Spleen (tissue), 11 donors: ENCODE measurements around the gene ANKRD37. TPM values are rescaled to one million over a fixed set of nuclear protein-coding genes. Genes with fewer than 3 reads are reported as not detected.
A peak's percentile ranks its signal among the peaks of the same experiment; 100 is the strongest.

Experiments used
- DNase-seq: peaks from one replicate; pipeline ENCODE4 v3.0.0-alpha.2; 2020
- H3K27ac ChIP-seq, 8 donors: fragments of 200-600 bp; sonication (generic) in 7 of 8; 1 replicate in 4 of 8; 2 replicates in 4 of 8; pipeline versions ENCODE4 v1.5.0 to v1.8.0; 2016 to 2021; ENCODE audit warnings: inconsistent platforms in 4 of 8, mild to moderate bottlenecking in 4 of 8, moderate library complexity in 1 of 8
- H3K27me3 ChIP-seq, 7 donors: fragments of 200-600 bp; sonication (generic) in 6 of 7; replicated peaks in 1 of 7; 1 replicate in 4 of 7; 2 replicates in 3 of 7; pipeline versions ENCODE4 v1.5.0 to v1.8.0; 2016 to 2021; ENCODE audit warnings: inconsistent platforms in 3 of 7, mild to moderate bottlenecking in 1 of 7
- H3K36me3 ChIP-seq, 6 donors: fragments of 200-600 bp; sonication (generic) in 5 of 6; 1 replicate in 4 of 6; 2 replicates in 2 of 6; pipeline versions ENCODE4 v1.5.0 to v1.8.0; 2016 to 2021; ENCODE audit warnings: inconsistent platforms in 2 of 6
- H3K4me1 ChIP-seq, 6 donors: fragments of 200-600 bp; sonication (generic) in 5 of 6; 1 replicate in 3 of 6; 2 replicates in 3 of 6; pipeline versions ENCODE4 v1.5.0 to v1.8.0; 2016 to 2021; ENCODE audit warnings: inconsistent platforms in 3 of 6
- H3K4me3 ChIP-seq, 8 donors: fragments of 200-600 bp; sonication (generic) in 7 of 8; 1 replicate in 4 of 8; 2 replicates in 4 of 8; pipeline versions ENCODE4 v1.5.0 to v1.8.0; 2016 to 2021; ENCODE audit warnings: inconsistent platforms in 4 of 8, mild to moderate bottlenecking in 4 of 8, moderate library complexity in 2 of 8
- H3K9me3 ChIP-seq, 8 donors: fragments of 200-600 bp; sonication (generic) in 7 of 8; 1 replicate in 4 of 8; 2 replicates in 4 of 8; pipeline versions ENCODE4 v1.5.0 to v1.8.0; 2016 to 2021; ENCODE audit warnings: inconsistent platforms in 4 of 8
- POLR2A ChIP-seq, 3 donors: fragments of 450-650 bp; IDR thresholded peaks; one replicate each; pipeline ENCODE4 v1.5.1; 2017; ENCODE audit warnings: antibody characterized with exemption in 3 of 3, mild to moderate bottlenecking in 1 of 3
- POLR2AphosphoS5 ChIP-seq, 3 donors: sonication (generic); formaldehyde crosslinking; IDR thresholded peaks; one replicate each; pipeline ENCODE4 v1.5.1; 2017; ENCODE audit warnings: antibody characterized with exemption in 3 of 3
- WGBS, 5 donors: extraction: QIAGEN DNeasy Blood & Tissue Kit in 3 of 5; methylation state at CpG; one replicate each; pipeline versions ENCODE4 v1.1.5 to v1.1.7; 2013 to 2018; 5-methylcytosine and 5-hydroxymethylcytosine counted together
- intact Hi-C: fragments of 100-400 bp; cut with DNase I; formaldehyde crosslinking; loops from one replicate; pipeline ENCODE4 v1.15.0; 2023; ENCODE audit warnings: low total_unique reads
- polyA plus RNA-seq, 3 donors: library from polyadenylated mRNA; stranded (reverse); fragments of 200-250 nt; gene quantifications; one replicate each; pipeline ENCODE4 v1.2.1, GENCODE V29; 2013
- total RNA-seq, 7 donors: library from RNA; depleted of rRNA in 3 of 7; stranded (reverse); fragments of >200 nt in 3 of 7; fragmentation: NEBNext Ultra II Directional in 4 of 7; extraction: Animal tissue kit (Norgen Biotek cat#: 25700) in 4 of 7; gene quantifications; one replicate each; pipeline versions ENCODE4 v1.1.0 to v1.2.1, GENCODE V29; 2016 to 2021
- TF ChIP-seq, protein P1 (sequence below), 11 experiments: fragments of 200-600 bp in 7 of 11; fragments of 450-650 bp in 4 of 11; sonication (generic) in 4 of 11; IDR thresholded peaks in 8 of 11; conservative IDR thresholded peaks in 3 of 11; 1 replicate in 7 of 11; 2 replicates in 4 of 11; pipeline versions ENCODE4 v1.4.0 to v1.8.0; 2016 to 2021; ENCODE audit warnings: antibody characterized with exemption in 11 of 11, inconsistent platforms in 4 of 11, mild to moderate bottlenecking in 1 of 11
- donor health status: healthy with polysubstance abuse.
- donor health status: DM: no; HTN: no; CAD: no; lungs with moderate emphysema.
- donor health status: DM: no; HTN: no; CAD: no.
- donor health status: Bipolar disorder and iron deficiency.
- donor health status: healthy.
- donor health status: DM: no; HTN: no; CAD: no.
- donor health status: DM: yes; HTN: yes; CAD: no.

Gene ANKRD37
- total and polyA plus RNA-seq, 10 donors: 6.0 to 21.1 (median 9.7) TPM

DNA sequence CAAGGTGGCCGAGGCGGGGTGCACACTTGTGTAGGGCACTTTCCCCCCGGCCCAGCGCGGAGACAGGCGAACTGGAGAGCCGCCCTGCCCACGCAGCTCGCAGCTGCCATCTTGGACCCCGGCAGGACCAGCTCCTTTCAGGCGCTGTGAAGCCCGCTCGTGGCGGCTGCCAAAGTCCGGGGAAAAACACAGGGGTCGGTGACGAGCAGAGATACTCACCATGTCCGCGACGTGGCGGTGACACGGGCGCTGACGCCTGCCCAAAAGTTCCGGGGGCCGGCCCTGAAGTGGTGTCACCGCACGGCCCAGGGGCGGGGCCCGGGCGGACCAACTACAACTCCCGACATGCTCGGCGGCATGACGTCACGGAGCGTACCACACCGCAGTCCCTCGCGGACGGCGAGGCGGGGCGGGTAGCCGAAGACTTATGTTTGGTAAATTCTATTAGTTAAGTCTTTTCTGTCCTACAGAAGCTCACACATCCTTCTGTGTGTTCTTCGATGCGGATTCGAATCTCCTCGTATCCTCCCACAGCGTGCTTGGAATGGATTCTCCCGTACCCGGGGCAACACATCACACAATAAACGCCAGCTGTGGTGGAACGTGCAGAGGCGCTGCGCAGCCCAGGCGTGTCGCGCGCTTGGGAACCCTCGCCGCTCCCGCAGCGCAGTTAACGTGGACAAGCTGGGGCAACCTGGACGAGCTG lies 29.2 kb downstream of the ANKRD37 start, which contains the start of gene UFSP2:
UFSP2 (minus strand) TSS at position 318 of the 706 bp plus-strand sequence; CDS start at position 222, 96 bp downstream.
- DNase-seq: peak; percentile 97
- peaks cover 13 to 49% (median 22%) of the 10 kb centered on the region in 6 donors for H3K4me1 ChIP-seq
- TF ChIP-seq, protein P1, sequence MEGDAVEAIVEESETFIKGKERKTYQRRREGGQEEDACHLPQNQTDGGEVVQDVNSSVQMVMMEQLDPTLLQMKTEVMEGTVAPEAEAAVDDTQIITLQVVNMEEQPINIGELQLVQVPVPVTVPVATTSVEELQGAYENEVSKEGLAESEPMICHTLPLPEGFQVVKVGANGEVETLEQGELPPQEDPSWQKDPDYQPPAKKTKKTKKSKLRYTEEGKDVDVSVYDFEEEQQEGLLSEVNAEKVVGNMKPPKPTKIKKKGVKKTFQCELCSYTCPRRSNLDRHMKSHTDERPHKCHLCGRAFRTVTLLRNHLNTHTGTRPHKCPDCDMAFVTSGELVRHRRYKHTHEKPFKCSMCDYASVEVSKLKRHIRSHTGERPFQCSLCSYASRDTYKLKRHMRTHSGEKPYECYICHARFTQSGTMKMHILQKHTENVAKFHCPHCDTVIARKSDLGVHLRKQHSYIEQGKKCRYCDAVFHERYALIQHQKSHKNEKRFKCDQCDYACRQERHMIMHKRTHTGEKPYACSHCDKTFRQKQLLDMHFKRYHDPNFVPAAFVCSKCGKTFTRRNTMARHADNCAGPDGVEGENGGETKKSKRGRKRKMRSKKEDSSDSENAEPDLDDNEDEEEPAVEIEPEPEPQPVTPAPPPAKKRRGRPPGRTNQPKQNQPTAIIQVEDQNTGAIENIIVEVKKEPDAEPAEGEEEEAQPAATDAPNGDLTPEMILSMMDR (IDR thresholded peaks at IDR 0.05 in 8 of 11, conservative IDR thresholded peaks at IDR 0.05 in 3 of 11): peak in 5 of 11 experiments; percentile 3 to 25 (median 17)
- peak; percentile 20 to 65 (median 52) for TF ChIP-seq POLR2A (IDR thresholded peaks at IDR 0.05)
- peak; percentile 91 to 96 (median 92) for TF ChIP-seq POLR2AphosphoS5 (IDR thresholded peaks at IDR 0.05)
- H3K27ac ChIP-seq: peak within 1 kb of the TSS; percentile 93 to 99 (median 97)
- H3K36me3 ChIP-seq: peaks cover 0 to 16% (median 5%) of the 10 kb centered on the region in 6 donors
- 0 to 1% (median 0%) methylated on average over 41 to 66 of the region's 66 CpGs for WGBS, 5 donors
- no peaks in the 10 kb centered on the region for H3K27me3 ChIP-seq
- H3K9me3 ChIP-seq: no peaks in the 10 kb centered on the region
- intact Hi-C loops: no loop called here
- peak within 1 kb of the TSS; percentile 60 to 85 (median 74) for H3K4me3 ChIP-seq

DNA sequence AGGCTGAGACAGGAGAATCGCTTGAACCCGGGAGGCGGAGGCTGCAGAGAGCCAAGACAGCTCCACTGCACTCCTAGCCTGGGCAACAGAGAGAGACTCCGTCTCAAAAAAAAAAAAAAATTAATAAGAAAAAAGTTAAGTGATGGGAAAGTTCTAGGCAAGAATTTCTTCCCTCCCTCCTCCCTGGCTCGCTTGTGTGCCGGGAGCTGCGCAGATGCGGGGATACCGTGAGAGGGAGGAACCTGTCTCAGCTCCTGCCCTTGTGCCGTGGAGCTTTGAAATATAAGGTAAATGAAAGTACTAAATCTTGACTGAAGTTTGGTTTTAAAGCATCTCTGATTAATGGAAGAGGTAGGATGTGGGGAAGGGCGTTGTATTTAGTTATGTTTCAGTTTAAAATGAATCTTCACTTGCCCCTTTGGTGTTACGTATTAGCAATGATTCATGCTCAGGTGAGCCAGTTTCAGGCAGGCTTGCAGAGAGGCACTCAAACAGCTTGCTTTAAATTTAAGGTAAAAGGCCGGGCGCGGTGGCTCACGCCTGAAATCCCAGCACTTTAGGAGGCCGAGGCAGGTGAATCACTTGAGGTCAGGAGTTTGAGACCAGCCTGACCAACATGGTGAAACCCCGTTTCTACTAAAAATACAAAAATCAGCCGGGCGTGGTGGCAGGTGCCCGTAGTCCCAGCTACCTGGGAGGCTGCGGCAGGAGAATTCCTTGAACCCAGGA lies 30.5 kb downstream of the ANKRD37 start:
- WGBS, 5 donors: 87 to 91% (median 89%) methylated on average over 22 of the region's 22 CpGs
- H3K9me3 ChIP-seq: no peaks in the 10 kb centered on the region
- no peak overlapping the region for H3K4me3 ChIP-seq
- no peaks in the 10 kb centered on the region for H3K27me3 ChIP-seq
- TF ChIP-seq, protein P1 (IDR thresholded peaks at IDR 0.05 in 8 of 11, conservative IDR thresholded peaks at IDR 0.05 in 3 of 11): no peak
- TF ChIP-seq POLR2A (IDR thresholded peaks at IDR 0.05) (no peak), POLR2AphosphoS5 (IDR thresholded peaks at IDR 0.05) (no peak)
- no peak for DNase-seq
- peaks cover 0 to 3% (median 1%) of the 10 kb centered on the region in 6 donors for H3K36me3 ChIP-seq
- intact Hi-C loops: no loop called here
- H3K27ac ChIP-seq: no peak overlapping the region
- H3K4me1 ChIP-seq: peaks cover 13 to 37% (median 22%) of the 10 kb centered on the region in 6 donors

DNA sequence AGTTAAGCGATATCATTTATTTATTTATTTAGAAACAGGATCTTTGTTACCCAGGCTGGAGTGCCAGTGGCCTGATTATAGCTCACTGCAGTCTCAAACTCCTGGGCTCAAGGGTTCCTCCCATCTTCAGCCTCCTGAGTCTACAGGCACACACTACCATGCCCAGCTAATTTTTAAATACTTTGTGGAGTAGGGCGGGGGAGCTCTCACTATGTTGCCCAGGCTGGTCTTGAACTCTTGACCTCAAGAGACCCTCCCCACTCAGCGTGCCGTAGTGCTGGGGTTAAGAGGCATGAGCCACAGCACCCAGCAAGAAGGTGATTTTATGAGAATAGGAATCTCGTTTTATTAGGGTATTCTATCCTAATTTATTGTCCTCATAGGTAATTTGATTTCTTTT lies 33.0 kb downstream of the ANKRD37 start:
- no peaks in the 10 kb centered on the region for H3K9me3 ChIP-seq
- WGBS, 5 donors: 50 to 78% (median 58%) methylated on average over 5 of the region's 5 CpGs

More for the DNA sequence above, 33.0 kb downstream of the ANKRD37 start:
- Histone ChIP-seq H3K4me3 (no peak overlapping the region), H3K4me1 (peaks cover 4 to 12% (median 10%) of the 10 kb centered on the region in 6 donors), H3K27me3 (peaks cover 0 to 5% (median 0%) of the 10 kb centered on the region in 7 donors), H3K36me3 (no peaks in the 10 kb centered on the region), H3K27ac (no peak overlapping the region)
- intact Hi-C loops: no loop called here
- no peak for DNase-seq
- TF ChIP-seq POLR2A (IDR thresholded peaks at IDR 0.05) (no peak), POLR2AphosphoS5 (IDR thresholded peaks at IDR 0.05) (no peak)
- TF ChIP-seq, protein P1 (IDR thresholded peaks at IDR 0.05 in 8 of 11, conservative IDR thresholded peaks at IDR 0.05 in 3 of 11): no peak
